ENCODE results near the gene RASSF1. TPM values are rescaled to one million over a fixed set of nuclear protein-coding genes. Genes with fewer than 3 reads are reported as not detected.

RASSF1 gene
- total and polyA plus RNA-seq, 10 of the 15 experiments (the other 5 are each of a cell fraction or from before 2014, with no cell fraction given), result 4.4 to 59.6 (median 37.2) TPM

DNA sequence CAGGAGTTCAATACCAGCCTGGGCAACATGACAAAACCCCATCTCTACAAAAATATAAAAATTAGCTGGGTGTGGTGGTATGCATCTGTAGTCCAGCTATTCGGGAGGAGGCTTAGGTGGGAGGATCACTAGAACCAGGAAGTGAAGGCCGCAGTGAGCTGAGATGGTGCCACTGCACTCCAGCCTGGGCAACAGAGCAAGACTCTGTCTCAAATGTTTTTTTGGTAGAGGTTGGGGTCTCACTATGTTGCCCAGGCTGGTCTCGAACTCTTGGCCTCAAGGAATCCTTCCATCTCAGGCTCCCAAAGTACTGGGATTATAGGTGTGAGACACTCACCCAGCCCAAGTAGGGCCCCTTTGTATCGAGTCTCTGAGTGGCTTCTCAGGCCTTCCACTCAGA is 46.5 kb downstream of the RASSF1 start:
- peaks cover 0 to 11% of the 10 kb centered on the region in 2 experiments; a peak in 2 of 4 replicates for H3K36me3 ChIP-seq (ENCODE audit: control insufficient read depth in 2 of 2, insufficient read depth in 2 of 2, low read length in 1 of 2)
- DNase-seq (ENCODE audit: low read depth, low spot score), result no peak
- no peak overlapping the region for H3K4me2 ChIP-seq (ENCODE audit: control insufficient read depth, insufficient read depth)
- H2AFZ ChIP-seq (ENCODE audit: control insufficient read depth, low read depth, low read length), result no peak overlapping the region
- H4K20me1 ChIP-seq (ENCODE audit: control insufficient read depth, insufficient read depth), result no peaks in the 10 kb centered on the region
- no peak for FAIRE-seq
- no peaks in the 10 kb centered on the region for H3K9me3 ChIP-seq (replicated peaks; ENCODE audit: control insufficient read depth, insufficient read depth, low read length)
- intact Hi-C loops (cut with micrococcal nuclease; ENCODE audit: unreplicated experiment) (no loop called here), in situ Hi-C loops (cut with MboI) (no loop called here)
- peaks cover 21% of the 10 kb centered on the region for H3K79me2 ChIP-seq (ENCODE audit: control insufficient read depth, insufficient read depth, low read length)
- ChIA-PET RAD21 (ENCODE audit: unreplicated experiment) (no interaction called here), SMC1A (ENCODE audit: uncharacterized antibody, unreplicated experiment) (no interaction called here), POLR2A (no interaction called here), CTCF (no interaction called here)
- no peak overlapping the region for H3K27ac ChIP-seq (ENCODE audit: control insufficient read depth, insufficient read depth)
- H3K4me1 ChIP-seq (ENCODE audit: control insufficient read depth, insufficient read depth, low read length), result peaks cover 7% of the 10 kb centered on the region
- BruUV-seq (replicated peaks), result no TSS peak
- no peak overlapping the region for H3K4me3 ChIP-seq
- no peak for ATAC-seq
- no peak overlapping the region for H3K9ac ChIP-seq (ENCODE audit: control insufficient read depth, insufficient read depth, low read length)
- H3K27me3 ChIP-seq (replicated peaks in 1 of 2; ENCODE audit: control insufficient read depth in 2 of 2, insufficient read depth in 2 of 2, low read length in 1 of 2), result no peaks in the 10 kb centered on the region
- TF ChIP-seq FOS (IDR thresholded peaks at IDR 0.05; ENCODE audit: borderline replicate concordance, extremely low read depth, insufficient read length) (no peak), CREM (IDR thresholded peaks at IDR 0.05; ENCODE audit: low read depth) (no peak), NFYB (IDR thresholded peaks at IDR 0.05; ENCODE audit: insufficient read depth, low read depth, low read length) (no peak), EP300 (IDR thresholded peaks at IDR 0.05; ENCODE audit: borderline replicate concordance in 1 of 2, control insufficient read depth in 1 of 2, low read depth in 2 of 2, low read length in 2 of 2) (no peak), CBX3 (IDR thresholded peaks at IDR 0.05; ENCODE audit: borderline replicate concordance, low read depth) (no peak), MXI1 (IDR thresholded peaks at IDR 0.05; ENCODE audit: low read depth, low read length) (no peak), SIX5 (IDR thresholded peaks at IDR 0.05; ENCODE audit: low read depth, low read length, severe bottlenecking) (no peak), ZZZ3 (IDR thresholded peaks at IDR 0.05; ENCODE audit: control insufficient read depth, insufficient read length, low read depth) (no peak), CEBPB (IDR thresholded peaks at IDR 0.05; ENCODE audit: borderline replicate concordance in 1 of 2, low read depth in 2 of 2, low read length in 2 of 2) (no peak)
- TF ChIP-seq, protein P1, sequence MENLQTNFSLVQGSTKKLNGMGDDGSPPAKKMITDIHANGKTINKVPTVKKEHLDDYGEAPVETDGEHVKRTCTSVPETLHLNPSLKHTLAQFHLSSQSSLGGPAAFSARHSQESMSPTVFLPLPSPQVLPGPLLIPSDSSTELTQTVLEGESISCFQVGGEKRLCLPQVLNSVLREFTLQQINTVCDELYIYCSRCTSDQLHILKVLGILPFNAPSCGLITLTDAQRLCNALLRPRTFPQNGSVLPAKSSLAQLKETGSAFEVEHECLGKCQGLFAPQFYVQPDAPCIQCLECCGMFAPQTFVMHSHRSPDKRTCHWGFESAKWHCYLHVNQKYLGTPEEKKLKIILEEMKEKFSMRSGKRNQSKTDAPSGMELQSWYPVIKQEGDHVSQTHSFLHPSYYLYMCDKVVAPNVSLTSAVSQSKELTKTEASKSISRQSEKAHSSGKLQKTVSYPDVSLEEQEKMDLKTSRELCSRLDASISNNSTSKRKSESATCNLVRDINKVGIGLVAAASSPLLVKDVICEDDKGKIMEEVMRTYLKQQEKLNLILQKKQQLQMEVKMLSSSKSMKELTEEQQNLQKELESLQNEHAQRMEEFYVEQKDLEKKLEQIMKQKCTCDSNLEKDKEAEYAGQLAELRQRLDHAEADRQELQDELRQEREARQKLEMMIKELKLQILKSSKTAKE (IDR thresholded peaks at IDR 0.05; ENCODE audit: low read depth, poor library complexity, severe bottlenecking), result no peak
- TF ChIP-seq, protein P2, sequence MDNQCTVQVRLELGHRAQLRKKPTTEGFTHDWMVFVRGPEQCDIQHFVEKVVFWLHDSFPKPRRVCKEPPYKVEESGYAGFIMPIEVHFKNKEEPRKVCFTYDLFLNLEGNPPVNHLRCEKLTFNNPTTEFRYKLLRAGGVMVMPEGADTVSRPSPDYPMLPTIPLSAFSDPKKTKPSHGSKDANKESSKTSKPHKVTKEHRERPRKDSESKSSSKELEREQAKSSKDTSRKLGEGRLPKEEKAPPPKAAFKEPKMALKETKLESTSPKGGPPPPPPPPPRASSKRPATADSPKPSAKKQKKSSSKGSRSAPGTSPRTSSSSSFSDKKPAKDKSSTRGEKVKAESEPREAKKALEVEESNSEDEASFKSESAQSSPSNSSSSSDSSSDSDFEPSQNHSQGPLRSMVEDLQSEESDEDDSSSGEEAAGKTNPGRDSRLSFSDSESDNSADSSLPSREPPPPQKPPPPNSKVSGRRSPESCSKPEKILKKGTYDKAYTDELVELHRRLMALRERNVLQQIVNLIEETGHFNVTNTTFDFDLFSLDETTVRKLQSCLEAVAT (IDR thresholded peaks at IDR 0.05), result no peak
- TF ChIP-seq, protein P3, sequence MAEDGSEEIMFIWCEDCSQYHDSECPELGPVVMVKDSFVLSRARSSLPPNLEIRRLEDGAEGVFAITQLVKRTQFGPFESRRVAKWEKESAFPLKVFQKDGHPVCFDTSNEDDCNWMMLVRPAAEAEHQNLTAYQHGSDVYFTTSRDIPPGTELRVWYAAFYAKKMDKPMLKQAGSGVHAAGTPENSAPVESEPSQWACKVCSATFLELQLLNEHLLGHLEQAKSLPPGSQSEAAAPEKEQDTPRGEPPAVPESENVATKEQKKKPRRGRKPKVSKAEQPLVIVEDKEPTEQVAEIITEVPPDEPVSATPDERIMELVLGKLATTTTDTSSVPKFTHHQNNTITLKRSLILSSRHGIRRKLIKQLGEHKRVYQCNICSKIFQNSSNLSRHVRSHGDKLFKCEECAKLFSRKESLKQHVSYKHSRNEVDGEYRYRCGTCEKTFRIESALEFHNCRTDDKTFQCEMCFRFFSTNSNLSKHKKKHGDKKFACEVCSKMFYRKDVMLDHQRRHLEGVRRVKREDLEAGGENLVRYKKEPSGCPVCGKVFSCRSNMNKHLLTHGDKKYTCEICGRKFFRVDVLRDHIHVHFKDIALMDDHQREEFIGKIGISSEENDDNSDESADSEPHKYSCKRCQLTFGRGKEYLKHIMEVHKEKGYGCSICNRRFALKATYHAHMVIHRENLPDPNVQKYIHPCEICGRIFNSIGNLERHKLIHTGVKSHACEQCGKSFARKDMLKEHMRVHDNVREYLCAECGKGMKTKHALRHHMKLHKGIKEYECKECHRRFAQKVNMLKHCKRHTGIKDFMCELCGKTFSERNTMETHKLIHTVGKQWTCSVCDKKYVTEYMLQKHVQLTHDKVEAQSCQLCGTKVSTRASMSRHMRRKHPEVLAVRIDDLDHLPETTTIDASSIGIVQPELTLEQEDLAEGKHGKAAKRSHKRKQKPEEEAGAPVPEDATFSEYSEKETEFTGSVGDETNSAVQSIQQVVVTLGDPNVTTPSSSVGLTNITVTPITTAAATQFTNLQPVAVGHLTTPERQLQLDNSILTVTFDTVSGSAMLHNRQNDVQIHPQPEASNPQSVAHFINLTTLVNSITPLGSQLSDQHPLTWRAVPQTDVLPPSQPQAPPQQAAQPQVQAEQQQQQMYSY (CRISPR knock-in tag; IDR thresholded peaks at IDR 0.05), result no peak
- TF ChIP-seq, protein P4, sequence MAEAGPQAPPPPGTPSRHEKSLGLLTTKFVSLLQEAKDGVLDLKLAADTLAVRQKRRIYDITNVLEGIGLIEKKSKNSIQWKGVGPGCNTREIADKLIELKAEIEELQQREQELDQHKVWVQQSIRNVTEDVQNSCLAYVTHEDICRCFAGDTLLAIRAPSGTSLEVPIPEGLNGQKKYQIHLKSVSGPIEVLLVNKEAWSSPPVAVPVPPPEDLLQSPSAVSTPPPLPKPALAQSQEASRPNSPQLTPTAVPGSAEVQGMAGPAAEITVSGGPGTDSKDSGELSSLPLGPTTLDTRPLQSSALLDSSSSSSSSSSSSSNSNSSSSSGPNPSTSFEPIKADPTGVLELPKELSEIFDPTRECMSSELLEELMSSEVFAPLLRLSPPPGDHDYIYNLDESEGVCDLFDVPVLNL (IDR thresholded peaks at IDR 0.05; ENCODE audit: low read depth, low read length), result no peak
- WGBS (ENCODE audit: insufficient coverage, insufficient replicate concordance, low lambda C conversion rate, missing lambda C conversion rate), result 80% methylated on average over 4 of the region's 4 CpGs

All from GM12878 (cell line).